ENCODE measurements around the gene CCDC192. TPM values are rescaled to one million over a fixed set of nuclear protein-coding genes. Genes with fewer than 3 reads are reported as not detected.

Gene CCDC192
- total RNA-seq, 1 experiment from 2014 or later = 0.52 TPM

- H3K36me3 Mint-ChIP-seq = no peaks in the 10 kb centered on the region
- peak; percentile 51; the same call in 1 of the 2 replicates for ATAC-seq
- ChIA-PET CTCF (interaction anchor here (0.6 kb wide), 1 partner anchor 74 kb away, joined by 5 read pairs; no protein-coding TSS in a partner anchor), POLR2A (no interaction called here)
- H3K4me3 Mint-ChIP-seq = no peak overlapping the region
- DNase-seq (ENCODE audit: low spot score) = no peak
- H3K9me3 Mint-ChIP-seq = peaks cover 6% of the 10 kb centered on the region
- peaks cover 6% of the 10 kb centered on the region for H3K27me3 Mint-ChIP-seq (ENCODE audit: low read depth)
- H3K27ac Mint-ChIP-seq = no peak overlapping the region; the same call in 1 of the 2 replicates
- TF ChIP-seq, protein P1, sequence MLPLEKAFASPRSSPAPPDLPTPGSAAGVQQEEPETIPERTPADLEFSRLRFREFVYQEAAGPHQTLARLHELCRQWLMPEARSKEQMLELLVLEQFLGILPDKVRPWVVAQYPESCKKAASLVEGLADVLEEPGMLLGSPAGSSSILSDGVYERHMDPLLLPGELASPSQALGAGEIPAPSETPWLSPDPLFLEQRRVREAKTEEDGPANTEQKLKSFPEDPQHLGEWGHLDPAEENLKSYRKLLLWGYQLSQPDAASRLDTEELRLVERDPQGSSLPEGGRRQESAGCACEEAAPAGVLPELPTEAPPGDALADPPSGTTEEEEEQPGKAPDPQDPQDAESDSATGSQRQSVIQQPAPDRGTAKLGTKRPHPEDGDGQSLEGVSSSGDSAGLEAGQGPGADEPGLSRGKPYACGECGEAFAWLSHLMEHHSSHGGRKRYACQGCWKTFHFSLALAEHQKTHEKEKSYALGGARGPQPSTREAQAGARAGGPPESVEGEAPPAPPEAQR (CRISPR knock-in tag; IDR thresholded peaks at IDR 0.05) = no peak
- no peak for TF ChIP-seq FOXP4 (CRISPR knock-in tag; IDR thresholded peaks at IDR 0.05)
- TF ChIP-seq FOXP1 (CRISPR knock-in tag; IDR thresholded peaks at IDR 0.05; ENCODE audit: borderline replicate concordance) = no peak
- TF ChIP-seq NR1H2 (CRISPR knock-in tag; IDR thresholded peaks at IDR 0.05) = no peak
- TF ChIP-seq ZBTB43 (CRISPR knock-in tag; IDR thresholded peaks at IDR 0.05) = no peak
- no peak for TF ChIP-seq TEAD1 (CRISPR knock-in tag; IDR thresholded peaks at IDR 0.05)
- no peak for TF ChIP-seq ZNF416 (CRISPR knock-in tag; IDR thresholded peaks at IDR 0.05)
- TF ChIP-seq ATF1 (CRISPR knock-in tag; IDR thresholded peaks at IDR 0.05) = no peak
- no peak for TF ChIP-seq ERG (CRISPR knock-in tag; IDR thresholded peaks at IDR 0.05)
- no peak for TF ChIP-seq ZNF263 (CRISPR knock-in tag; IDR thresholded peaks at IDR 0.05; ENCODE audit: low read depth)
- no peak for TF ChIP-seq PRRX2 (CRISPR knock-in tag; IDR thresholded peaks at IDR 0.05)
- TF ChIP-seq ARID4B (CRISPR knock-in tag; IDR thresholded peaks at IDR 0.05; ENCODE audit: borderline replicate concordance) = no peak
- TF ChIP-seq CBFB (CRISPR knock-in tag; IDR thresholded peaks at IDR 0.05; ENCODE audit: low read depth) = no peak
- TF ChIP-seq E2F1 (CRISPR knock-in tag; IDR thresholded peaks at IDR 0.05) = no peak
- no peak for TF ChIP-seq MXD4 (CRISPR knock-in tag; IDR thresholded peaks at IDR 0.05; ENCODE audit: borderline replicate concordance)
- no peak for TF ChIP-seq ZNF425 (CRISPR knock-in tag; conservative IDR thresholded peaks at IDR 0.05)
- TF ChIP-seq ETV6 (CRISPR knock-in tag; IDR thresholded peaks at IDR 0.05) = no peak
- H3K4me1 Mint-ChIP-seq = peaks cover 33% of the 10 kb centered on the region
These were observed 255.3 kb downstream of the CCDC192 start for GRCh38 chr5:127958421-127959011.

Data from WTC11 (cell line).